Left ventricle myocardium superior (tissue), 1 donor: Measurements from ENCODE around the gene PLEKHA7. TPM values are rescaled to one million over a fixed set of nuclear protein-coding genes. Genes with fewer than 3 reads are reported as not detected.
"Not testable (repeated sequence)": the region's sequence is repeated elsewhere in the genome, so short reads cannot be mapped to it uniquely, and the experiment has no call there.

Experiments
- ATAC-seq: fragments of 200-7000 bp; cut with Tn5 transposase; one replicate; pipeline ENCODE4 v1.9.1; 2020; ENCODE audit warnings: mild to moderate bottlenecking, moderate library complexity
- DNase-seq: peaks from one replicate; pipeline ENCODE4 v3.0.0-alpha.2; 2020
- intact Hi-C: fragments of 100-400 bp; cut with micrococcal nuclease; formaldehyde crosslinking; loops from one replicate; pipeline ENCODE4 v1.11.0; 2022
- total RNA-seq: library from RNA; stranded (reverse); fragmentation: NEBNext Ultra II Directional; extraction: Animal tissue kit (Norgen Biotek cat#: 25700); gene quantifications from one replicate; pipeline ENCODE4 v1.2.1, GENCODE V29; 2021
- donor health status: DM: no; HTN: yes; CAD: no; lungs with severe emphysema.

Gene PLEKHA7
- total RNA-seq, 1 donor from 2014 or later, result 19.2 TPM

GRCh38 chr11:16864428-16864827, 149.8 kb downstream of the PLEKHA7 start:
- ATAC-seq, intact Hi-C loops, DNase-seq: not testable (repeated sequence)

- intact Hi-C loops, result no loop called here
Observed at GRCh38 chr11:16863389-16863788, 150.8 kb downstream of the PLEKHA7 start.

GRCh38 chr11:16862726-16863125, 151.5 kb downstream of the PLEKHA7 start:
- DNase-seq (no peak), ATAC-seq (peak; percentile 26)
- intact Hi-C loops, result no loop called here

More at GRCh38 chr11:16863389-16863788, 150.8 kb downstream of the PLEKHA7 start:
- peak; percentile 87 for ATAC-seq
- peak; percentile 52 for DNase-seq

- DNase-seq (no peak), ATAC-seq (no peak)
- intact Hi-C loops, result no loop called here
Observed at GRCh38 chr11:16861862-16862261, 152.4 kb downstream of the PLEKHA7 start.

GRCh38 chr11:16860617-16861016, 153.6 kb downstream of the PLEKHA7 start:
- ATAC-seq (no peak), DNase-seq (no peak)
- intact Hi-C loops, result no loop called here

GRCh38 chr11:16859651-16860050, 154.6 kb downstream of the PLEKHA7 start:
- DNase-seq (no peak), ATAC-seq (no peak)
- intact Hi-C loops, result no loop called here

GRCh38 chr11:16857186-16857585, 157.0 kb downstream of the PLEKHA7 start:
- ATAC-seq (peak; percentile 85), DNase-seq (peak; percentile 65)
- intact Hi-C loops, result no loop called here

GRCh38 chr11:16856022-16856471, 158.2 kb downstream of the PLEKHA7 start:
- intact Hi-C loops, result no loop called here
- DNase-seq (peak; percentile 45), ATAC-seq (peak; percentile 88)

- ATAC-seq, result no peak
- DNase-seq, result no peak
- intact Hi-C loops, result no loop called here
Observed at GRCh38 chr11:16854979-16855378, 159.2 kb downstream of the PLEKHA7 start.

- peak; percentile 28 for ATAC-seq
- DNase-seq, result no peak
- intact Hi-C loops, result no loop called here
Observed at GRCh38 chr11:16853859-16854258, 160.4 kb downstream of the PLEKHA7 start.

- intact Hi-C loops, result no loop called here
- DNase-seq (no peak), ATAC-seq (no peak)
Observed at GRCh38 chr11:16853266-16853665, 160.9 kb downstream of the PLEKHA7 start.

- ATAC-seq (no peak), DNase-seq (no peak)
- intact Hi-C loops, result no loop called here
Observed at GRCh38 chr11:16846305-16846704, 167.9 kb downstream of the PLEKHA7 start.

GRCh38 chr11:16844268-16844771, 169.9 kb downstream of the PLEKHA7 start:
- ATAC-seq (no peak), DNase-seq (no peak)
- intact Hi-C loops, result no loop called here

- no peak for ATAC-seq
Observed at GRCh38 chr11:16843294-16843693, 170.9 kb downstream of the PLEKHA7 start.

GRCh38 chr11:16841984-16842383, 172.2 kb downstream of the PLEKHA7 start:
- intact Hi-C loops, result no loop called here
- ATAC-seq (no peak), DNase-seq (no peak)

More at GRCh38 chr11:16843294-16843693, 170.9 kb downstream of the PLEKHA7 start:
- intact Hi-C loops, result no loop called here
- no peak for DNase-seq

GRCh38 chr11:16841481-16841880, 172.7 kb downstream of the PLEKHA7 start:
- ATAC-seq (no peak), DNase-seq (no peak)
- intact Hi-C loops, result no loop called here

- intact Hi-C loops, result no loop called here
- DNase-seq (no peak), ATAC-seq (no peak)
Observed at GRCh38 chr11:16840951-16841350, 173.3 kb downstream of the PLEKHA7 start.

- DNase-seq (no peak), ATAC-seq (no peak)
- intact Hi-C loops, result no loop called here
Observed at GRCh38 chr11:16839821-16840220, 174.4 kb downstream of the PLEKHA7 start.

- intact Hi-C loops, result no loop called here
- ATAC-seq, result no peak
- no peak for DNase-seq
Observed at GRCh38 chr11:16834384-16834783, 179.8 kb downstream of the PLEKHA7 start.

GRCh38 chr11:16833026-16833425, 181.2 kb downstream of the PLEKHA7 start:
- DNase-seq, result no peak
- ATAC-seq, result no peak
- intact Hi-C loops, result no loop called here

GRCh38 chr11:16832193-16832539, 182.0 kb downstream of the PLEKHA7 start:
- intact Hi-C loops, result no loop called here
- ATAC-seq, result no peak
- DNase-seq, result no peak
